Gastroesophageal sphincter (tissue), 3 donors: Measurements from ENCODE around the gene FGF23.

Source experiments
- CTCF ChIP-seq, 4 experiments: fragments of 200-600 bp in 2 of 4; fragments of 450-650 bp in 2 of 4; sonication (generic) in 1 of 4; IDR thresholded peaks; one replicate each; pipeline ENCODE4 v1.5.1; 2017 to 2019; ENCODE audit warnings: antibody characterized with exemption in 4 of 4, mild to moderate bottlenecking in 2 of 4, moderate library complexity in 2 of 4
- EP300 ChIP-seq: sonication (generic); formaldehyde crosslinking; IDR thresholded peaks from one replicate; pipeline ENCODE4 v1.6.1; 2017; ENCODE audit warnings: antibody characterized with exemption, mild to moderate bottlenecking
- POLR2AphosphoS5 ChIP-seq: sonication (generic); formaldehyde crosslinking; IDR thresholded peaks from one replicate; pipeline ENCODE4 v1.6.1; 2017; ENCODE audit warnings: antibody characterized with exemption

- no peak for TF ChIP-seq CTCF (IDR thresholded peaks at IDR 0.05)
- TF ChIP-seq EP300 = no peak
- no peak for TF ChIP-seq POLR2AphosphoS5
Observed at GRCh38 chr12:4416276-4416675, 36.8 kb upstream of the FGF23 start.
